HEK293 (cell line): ENCODE measurements around the gene ARNT2.

Experiments
- CTCF ChIA-PET: fragments of 350-600 bp; formaldehyde crosslinking; extraction: SDS; loops from one replicate; lab custom pipeline; 2021; ENCODE audit warnings: antibody characterized with exemption; lab: Yijun Ruan, JAX
- POLR2A ChIA-PET: fragments of 300-600 bp; formaldehyde crosslinking; extraction: SDS; loops from one replicate; lab custom pipeline; 2020; ENCODE audit warnings: antibody characterized with exemption, inconsistent platforms; lab: Yijun Ruan, JAX
- H3K27ac ChIP-seq: fragments of 200-500 bp; sonication (Bioruptor generic); 2 replicates; pipeline ENCODE4 v1.5.1; 2014; ENCODE audit warnings: low read depth, low read length, control low read depth, inconsistent platforms; ENCODE audit errors: extremely low read depth
- H3K36me3 ChIP-seq, 2 experiments: fragments of 200-500 bp in 1 of 2; sonication (Bioruptor generic) in 1 of 2; 1 replicate in 1 of 2; 2 replicates in 1 of 2; pipeline ENCODE4 v1.5.1; 2014 to 2017; ENCODE audit warnings: inconsistent platforms in 2 of 2, low read length in 2 of 2; ENCODE audit not compliant: control insufficient read depth in 2 of 2, insufficient read depth in 1 of 2
- H3K4me1 ChIP-seq: fragments of 200-500 bp; sonication (Bioruptor generic); 2 replicates; pipeline ENCODE4 v1.5.1; 2014; ENCODE audit warnings: mild to moderate bottlenecking, low read length, inconsistent platforms; ENCODE audit not compliant: control insufficient read depth, insufficient read depth
- H3K4me3 ChIP-seq: 2 replicates; pipeline ENCODE4 v1.5.1; 2011; ENCODE audit warnings: low read depth, mild to moderate bottlenecking, control low read depth, low read length, moderate library complexity
- H3K9me3 ChIP-seq: fragments of 200-500 bp; sonication (Bioruptor generic); 2 replicates; pipeline ENCODE4 v1.5.1; 2014; ENCODE audit warnings: low read depth, low read length, inconsistent platforms; ENCODE audit not compliant: control insufficient read depth, insufficient read depth
- HOXD13 ChIP-seq: sonication (generic); formaldehyde crosslinking; IDR thresholded peaks from 2 replicates; pipeline ENCODE4 v1.8.0; 2022; ENCODE audit warnings: missing genetic modification reagents, borderline replicate concordance
- KLF7 ChIP-seq: fragments of 450-650 bp; formaldehyde crosslinking; IDR thresholded peaks from 2 replicates; pipeline ENCODE4 v1.5.1; 2016; ENCODE audit warnings: missing biosample characterization, missing genetic modification characterization, borderline replicate concordance
- MZF1 ChIP-seq: fragments of 450-650 bp; formaldehyde crosslinking; IDR thresholded peaks from 2 replicates; pipeline ENCODE4 v1.5.1; 2017; ENCODE audit warnings: missing biosample characterization, missing genetic modification characterization, borderline replicate concordance
- YY1 ChIP-seq: fragments of 450-650 bp; formaldehyde crosslinking; IDR thresholded peaks from 2 replicates; pipeline ENCODE4 v1.5.1; 2018; ENCODE audit warnings: missing biosample characterization, missing genetic modification characterization
- ZBTB1 ChIP-seq: fragments of 450-650 bp; formaldehyde crosslinking; IDR thresholded peaks from 2 replicates; pipeline ENCODE4 v1.5.1; 2016; ENCODE audit warnings: missing biosample characterization, missing genetic modification characterization
- ZBTB48 ChIP-seq: fragments of 450-650 bp; formaldehyde crosslinking; IDR thresholded peaks from 2 replicates; pipeline ENCODE4 v1.5.1; 2016; ENCODE audit warnings: missing biosample characterization, missing genetic modification characterization
- ZBTB49 ChIP-seq: fragments of 450-650 bp; formaldehyde crosslinking; IDR thresholded peaks from 2 replicates; pipeline ENCODE4 v1.5.1; 2016; ENCODE audit warnings: missing biosample characterization, missing genetic modification characterization, low read depth
- ZNF140 ChIP-seq: fragments of 450-650 bp; formaldehyde crosslinking; IDR thresholded peaks from 2 replicates; pipeline ENCODE4 v1.5.1; 2016; ENCODE audit warnings: missing biosample characterization, missing genetic modification characterization
- ZNF202 ChIP-seq: fragments of 450-650 bp; formaldehyde crosslinking; IDR thresholded peaks from 2 replicates; pipeline ENCODE4 v1.5.1; 2016; ENCODE audit warnings: missing biosample characterization, missing genetic modification characterization, borderline replicate concordance
- ZNF214 ChIP-seq: fragments of 450-650 bp; formaldehyde crosslinking; IDR thresholded peaks from 2 replicates; pipeline ENCODE4 v1.5.1; 2017; ENCODE audit warnings: missing biosample characterization, mild to moderate bottlenecking, missing genetic modification characterization, borderline replicate concordance
- ZNF26 ChIP-seq: fragments of 450-650 bp; formaldehyde crosslinking; IDR thresholded peaks from 2 replicates; pipeline ENCODE4 v1.5.1; 2016; ENCODE audit warnings: missing biosample characterization, missing genetic modification characterization
- ZNF362 ChIP-seq: fragments of 450-650 bp; formaldehyde crosslinking; IDR thresholded peaks from 2 replicates; pipeline ENCODE4 v1.5.1; 2016; ENCODE audit warnings: missing biosample characterization, missing genetic modification characterization
- ZNF37A ChIP-seq: fragments of 450-650 bp; IDR thresholded peaks from 2 replicates; pipeline ENCODE4 v1.5.1; 2018; ENCODE audit warnings: missing biosample characterization, missing genetic modification characterization
- ZNF394 ChIP-seq: fragments of 450-650 bp; formaldehyde crosslinking; IDR thresholded peaks from 2 replicates; pipeline ENCODE4 v1.5.1; 2016; ENCODE audit warnings: missing biosample characterization, missing genetic modification characterization, mild to moderate bottlenecking, moderate library complexity, borderline replicate concordance
- ZNF549 ChIP-seq: fragments of 450-650 bp; IDR thresholded peaks from 2 replicates; pipeline ENCODE4 v1.5.1; 2018; ENCODE audit warnings: missing biosample characterization, missing genetic modification characterization, mild to moderate bottlenecking, inconsistent platforms, moderate library complexity
- ZNF658 ChIP-seq: fragments of 450-650 bp; formaldehyde crosslinking; IDR thresholded peaks from 2 replicates; pipeline ENCODE4; 2016; ENCODE audit warnings: missing biosample characterization, missing genetic modification characterization
- TF ChIP-seq, protein P1 (sequence below): fragments of 450-650 bp; formaldehyde crosslinking; IDR thresholded peaks from 2 replicates; pipeline ENCODE4 v1.5.1; 2016; ENCODE audit warnings: missing biosample characterization, missing genetic modification characterization
- TF ChIP-seq, protein P2 (sequence below): fragments of 450-650 bp; formaldehyde crosslinking; IDR thresholded peaks from 2 replicates; pipeline ENCODE4 v1.5.0; 2017; ENCODE audit warnings: missing biosample characterization, missing genetic modification characterization, borderline replicate concordance
- TF ChIP-seq, protein P3 (sequence below): fragments of 450-650 bp; formaldehyde crosslinking; IDR thresholded peaks from 2 replicates; pipeline ENCODE4 v1.5.1; 2016; ENCODE audit warnings: missing biosample characterization, missing genetic modification characterization
- TF ChIP-seq, protein P4 (sequence below): fragments of 450-650 bp; IDR thresholded peaks from 2 replicates; pipeline ENCODE4 v1.5.1; 2018; ENCODE audit warnings: missing biosample characterization, mild to moderate bottlenecking, missing genetic modification characterization

ARNT2 gene

GRCh38 chr15:80496096-80496495 is 91.9 kb downstream of the ARNT2 start:
- TF ChIP-seq ZNF658 (tag by site-specific recombination) (no peak), ZNF26 (no peak), ZNF140 (no peak), KLF7 (tag by site-specific recombination) (no peak), ZNF214 (tag by site-specific recombination) (no peak), MZF1 (tag by site-specific recombination) (no peak), HOXD13 (CRISPR knock-in tag) (no peak), ZBTB48 (tag by site-specific recombination) (no peak), ZNF549 (no peak), ZBTB49 (tag by site-specific recombination) (no peak)
- TF ChIP-seq, protein P1, sequence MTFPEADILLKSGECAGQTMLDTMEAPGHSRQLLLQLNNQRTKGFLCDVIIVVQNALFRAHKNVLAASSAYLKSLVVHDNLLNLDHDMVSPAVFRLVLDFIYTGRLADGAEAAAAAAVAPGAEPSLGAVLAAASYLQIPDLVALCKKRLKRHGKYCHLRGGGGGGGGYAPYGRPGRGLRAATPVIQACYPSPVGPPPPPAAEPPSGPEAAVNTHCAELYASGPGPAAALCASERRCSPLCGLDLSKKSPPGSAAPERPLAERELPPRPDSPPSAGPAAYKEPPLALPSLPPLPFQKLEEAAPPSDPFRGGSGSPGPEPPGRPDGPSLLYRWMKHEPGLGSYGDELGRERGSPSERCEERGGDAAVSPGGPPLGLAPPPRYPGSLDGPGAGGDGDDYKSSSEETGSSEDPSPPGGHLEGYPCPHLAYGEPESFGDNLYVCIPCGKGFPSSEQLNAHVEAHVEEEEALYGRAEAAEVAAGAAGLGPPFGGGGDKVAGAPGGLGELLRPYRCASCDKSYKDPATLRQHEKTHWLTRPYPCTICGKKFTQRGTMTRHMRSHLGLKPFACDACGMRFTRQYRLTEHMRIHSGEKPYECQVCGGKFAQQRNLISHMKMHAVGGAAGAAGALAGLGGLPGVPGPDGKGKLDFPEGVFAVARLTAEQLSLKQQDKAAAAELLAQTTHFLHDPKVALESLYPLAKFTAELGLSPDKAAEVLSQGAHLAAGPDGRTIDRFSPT = no peak
- TF ChIP-seq, protein P2, sequence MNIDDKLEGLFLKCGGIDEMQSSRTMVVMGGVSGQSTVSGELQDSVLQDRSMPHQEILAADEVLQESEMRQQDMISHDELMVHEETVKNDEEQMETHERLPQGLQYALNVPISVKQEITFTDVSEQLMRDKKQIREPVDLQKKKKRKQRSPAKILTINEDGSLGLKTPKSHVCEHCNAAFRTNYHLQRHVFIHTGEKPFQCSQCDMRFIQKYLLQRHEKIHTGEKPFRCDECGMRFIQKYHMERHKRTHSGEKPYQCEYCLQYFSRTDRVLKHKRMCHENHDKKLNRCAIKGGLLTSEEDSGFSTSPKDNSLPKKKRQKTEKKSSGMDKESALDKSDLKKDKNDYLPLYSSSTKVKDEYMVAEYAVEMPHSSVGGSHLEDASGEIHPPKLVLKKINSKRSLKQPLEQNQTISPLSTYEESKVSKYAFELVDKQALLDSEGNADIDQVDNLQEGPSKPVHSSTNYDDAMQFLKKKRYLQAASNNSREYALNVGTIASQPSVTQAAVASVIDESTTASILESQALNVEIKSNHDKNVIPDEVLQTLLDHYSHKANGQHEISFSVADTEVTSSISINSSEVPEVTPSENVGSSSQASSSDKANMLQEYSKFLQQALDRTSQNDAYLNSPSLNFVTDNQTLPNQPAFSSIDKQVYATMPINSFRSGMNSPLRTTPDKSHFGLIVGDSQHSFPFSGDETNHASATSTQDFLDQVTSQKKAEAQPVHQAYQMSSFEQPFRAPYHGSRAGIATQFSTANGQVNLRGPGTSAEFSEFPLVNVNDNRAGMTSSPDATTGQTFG (tag by site-specific recombination) = no peak
- Histone ChIP-seq H3K27ac (no peak overlapping the region), H3K9me3 (no peaks in the 10 kb centered on the region), H3K36me3 (no peaks in the 10 kb centered on the region), H3K4me1 (peaks cover 4% of the 10 kb centered on the region; the same call in 1 of the 2 replicates), H3K4me3 (no peak overlapping the region)
- POLR2A ChIA-PET = no interaction called here
- CTCF ChIA-PET = interaction anchor here (0.7 to 1.3 kb wide), 3 partner anchors 130 to 284 kb away, joined by 3 to 6 read pairs (median 3); no protein-coding TSS in a partner anchor

- H3K36me3 ChIP-seq = no peaks in the 10 kb centered on the region
- peaks cover 4% of the 10 kb centered on the region; the same call in 1 of the 2 replicates for H3K4me1 ChIP-seq
- ChIA-PET CTCF (interaction anchor here (1.0 to 1.6 kb wide), 2 partner anchors 41 to 283 kb away, joined by 3 read pairs; no protein-coding TSS in a partner anchor), POLR2A (no interaction called here)
- H3K9me3 ChIP-seq = no peaks in the 10 kb centered on the region
- no peak overlapping the region for H3K27ac ChIP-seq
- H3K4me3 ChIP-seq = no peak overlapping the region
- TF ChIP-seq ZNF362 (tag by site-specific recombination) (no peak), ZNF202 (no peak), ZNF37A (tag by site-specific recombination) (no peak), ZBTB1 (tag by site-specific recombination) (no peak), YY1 (tag by site-specific recombination) (no peak), ZNF394 (tag by site-specific recombination) (no peak)
- TF ChIP-seq, protein P3, sequence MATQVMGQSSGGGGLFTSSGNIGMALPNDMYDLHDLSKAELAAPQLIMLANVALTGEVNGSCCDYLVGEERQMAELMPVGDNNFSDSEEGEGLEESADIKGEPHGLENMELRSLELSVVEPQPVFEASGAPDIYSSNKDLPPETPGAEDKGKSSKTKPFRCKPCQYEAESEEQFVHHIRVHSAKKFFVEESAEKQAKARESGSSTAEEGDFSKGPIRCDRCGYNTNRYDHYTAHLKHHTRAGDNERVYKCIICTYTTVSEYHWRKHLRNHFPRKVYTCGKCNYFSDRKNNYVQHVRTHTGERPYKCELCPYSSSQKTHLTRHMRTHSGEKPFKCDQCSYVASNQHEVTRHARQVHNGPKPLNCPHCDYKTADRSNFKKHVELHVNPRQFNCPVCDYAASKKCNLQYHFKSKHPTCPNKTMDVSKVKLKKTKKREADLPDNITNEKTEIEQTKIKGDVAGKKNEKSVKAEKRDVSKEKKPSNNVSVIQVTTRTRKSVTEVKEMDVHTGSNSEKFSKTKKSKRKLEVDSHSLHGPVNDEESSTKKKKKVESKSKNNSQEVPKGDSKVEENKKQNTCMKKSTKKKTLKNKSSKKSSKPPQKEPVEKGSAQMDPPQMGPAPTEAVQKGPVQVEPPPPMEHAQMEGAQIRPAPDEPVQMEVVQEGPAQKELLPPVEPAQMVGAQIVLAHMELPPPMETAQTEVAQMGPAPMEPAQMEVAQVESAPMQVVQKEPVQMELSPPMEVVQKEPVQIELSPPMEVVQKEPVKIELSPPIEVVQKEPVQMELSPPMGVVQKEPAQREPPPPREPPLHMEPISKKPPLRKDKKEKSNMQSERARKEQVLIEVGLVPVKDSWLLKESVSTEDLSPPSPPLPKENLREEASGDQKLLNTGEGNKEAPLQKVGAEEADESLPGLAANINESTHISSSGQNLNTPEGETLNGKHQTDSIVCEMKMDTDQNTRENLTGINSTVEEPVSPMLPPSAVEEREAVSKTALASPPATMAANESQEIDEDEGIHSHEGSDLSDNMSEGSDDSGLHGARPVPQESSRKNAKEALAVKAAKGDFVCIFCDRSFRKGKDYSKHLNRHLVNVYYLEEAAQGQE (tag by site-specific recombination) = no peak
- TF ChIP-seq, protein P4, sequence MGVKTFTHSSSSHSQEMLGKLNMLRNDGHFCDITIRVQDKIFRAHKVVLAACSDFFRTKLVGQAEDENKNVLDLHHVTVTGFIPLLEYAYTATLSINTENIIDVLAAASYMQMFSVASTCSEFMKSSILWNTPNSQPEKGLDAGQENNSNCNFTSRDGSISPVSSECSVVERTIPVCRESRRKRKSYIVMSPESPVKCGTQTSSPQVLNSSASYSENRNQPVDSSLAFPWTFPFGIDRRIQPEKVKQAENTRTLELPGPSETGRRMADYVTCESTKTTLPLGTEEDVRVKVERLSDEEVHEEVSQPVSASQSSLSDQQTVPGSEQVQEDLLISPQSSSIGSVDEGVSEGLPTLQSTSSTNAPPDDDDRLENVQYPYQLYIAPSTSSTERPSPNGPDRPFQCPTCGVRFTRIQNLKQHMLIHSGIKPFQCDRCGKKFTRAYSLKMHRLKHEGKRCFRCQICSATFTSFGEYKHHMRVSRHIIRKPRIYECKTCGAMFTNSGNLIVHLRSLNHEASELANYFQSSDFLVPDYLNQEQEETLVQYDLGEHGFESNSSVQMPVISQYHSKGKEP (tag by site-specific recombination) = no peak
These were observed 93.0 kb downstream of the ARNT2 start for GRCh38 chr15:80497221-80497620.
